ENCODE measurements around the gene PDZD4. TPM values are rescaled to one million over a fixed set of nuclear protein-coding genes. Genes with fewer than 3 reads are reported as not detected.

PDZD4 gene
- total and polyA plus RNA-seq, 9 of the 15 experiments (the other 6 are each of a cell fraction or from before 2014, with no cell fraction given) = 0.05 to 0.38 (median 0.07) TPM; not detected in 5

DNA sequence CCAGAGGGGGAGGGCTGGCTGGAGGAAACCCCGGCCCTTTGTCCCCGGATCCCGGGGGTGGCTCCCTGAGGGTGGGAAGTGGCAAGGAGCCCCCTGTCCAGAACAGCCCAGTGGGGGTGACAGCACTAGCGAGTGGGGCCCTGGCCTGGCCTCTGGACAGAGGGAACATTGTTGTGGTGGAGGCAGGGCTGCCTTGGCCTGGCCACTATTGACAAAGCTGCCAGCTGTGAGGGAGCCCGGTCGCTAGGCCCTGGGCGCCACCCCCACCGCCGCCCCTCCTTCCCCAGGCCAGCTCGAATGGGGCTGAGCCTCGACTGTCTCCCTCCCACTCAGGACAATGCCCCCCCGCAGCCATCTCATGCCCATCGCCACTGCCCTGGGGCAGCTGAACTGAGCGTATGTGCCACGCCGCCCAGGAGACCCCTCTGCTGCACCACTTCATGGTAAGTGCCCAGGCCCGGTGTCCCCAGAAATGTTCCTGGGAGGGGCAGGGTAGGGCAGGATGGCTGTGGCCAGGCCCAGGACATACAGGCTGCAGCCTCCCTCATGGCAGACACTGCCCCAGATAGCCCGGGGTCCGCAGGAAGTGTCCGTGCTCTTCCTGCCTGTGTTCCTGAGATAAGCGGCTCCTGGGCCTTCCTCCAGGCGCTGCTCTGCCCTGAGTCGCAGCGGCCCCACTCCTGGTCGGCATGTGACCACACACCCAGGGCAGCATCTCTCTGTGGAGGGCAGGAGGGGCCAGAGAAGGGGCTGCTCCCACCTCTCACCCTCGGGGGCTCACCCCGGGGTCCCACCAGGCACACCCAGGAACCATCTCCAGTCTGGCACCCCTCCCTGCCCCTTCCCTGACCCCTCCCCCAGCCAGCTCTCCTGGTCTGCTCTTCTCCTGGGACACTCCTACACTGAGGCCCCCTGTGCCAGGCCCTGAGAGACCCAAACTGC lies 64.9 kb downstream of the PDZD4 start (continued):
- TF ChIP-seq, protein P1, sequence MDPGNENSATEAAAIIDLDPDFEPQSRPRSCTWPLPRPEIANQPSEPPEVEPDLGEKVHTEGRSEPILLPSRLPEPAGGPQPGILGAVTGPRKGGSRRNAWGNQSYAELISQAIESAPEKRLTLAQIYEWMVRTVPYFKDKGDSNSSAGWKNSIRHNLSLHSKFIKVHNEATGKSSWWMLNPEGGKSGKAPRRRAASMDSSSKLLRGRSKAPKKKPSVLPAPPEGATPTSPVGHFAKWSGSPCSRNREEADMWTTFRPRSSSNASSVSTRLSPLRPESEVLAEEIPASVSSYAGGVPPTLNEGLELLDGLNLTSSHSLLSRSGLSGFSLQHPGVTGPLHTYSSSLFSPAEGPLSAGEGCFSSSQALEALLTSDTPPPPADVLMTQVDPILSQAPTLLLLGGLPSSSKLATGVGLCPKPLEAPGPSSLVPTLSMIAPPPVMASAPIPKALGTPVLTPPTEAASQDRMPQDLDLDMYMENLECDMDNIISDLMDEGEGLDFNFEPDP (CRISPR knock-in tag; IDR thresholded peaks at IDR 0.05) = no peak
- TF ChIP-seq TEAD1 (CRISPR knock-in tag; IDR thresholded peaks at IDR 0.05) (no peak), TCF3 (CRISPR knock-in tag; IDR thresholded peaks at IDR 0.05) (peak; percentile 94), CHCHD3 (CRISPR knock-in tag; IDR thresholded peaks at IDR 0.05) (no peak), PCBP1 (IDR thresholded peaks at IDR 0.05; ENCODE audit: low read depth, low read length, poor library complexity, severe bottlenecking) (no peak), ZBED1 (IDR thresholded peaks at IDR 0.05) (no peak), MTF1 (CRISPR knock-in tag; IDR thresholded peaks at IDR 0.05; ENCODE audit: borderline replicate concordance) (no peak), LCOR (CRISPR knock-in tag; IDR thresholded peaks at IDR 0.05) (no peak), ZNF830 (CRISPR knock-in tag; IDR thresholded peaks at IDR 0.05) (no peak), SPI1 (IDR thresholded peaks at IDR 0.05; ENCODE audit: borderline replicate concordance, low read depth, low read length) (no peak), TEAD4 (IDR thresholded peaks at IDR 0.05; ENCODE audit: low read length) (peak; percentile 85), TEAD4 (CRISPR knock-in tag; IDR thresholded peaks at IDR 0.05; ENCODE audit: borderline replicate concordance) (no peak), SMARCC2 (IDR thresholded peaks at IDR 0.05; ENCODE audit: low read depth) (peak; percentile 32; the same call in 1 of the 2 replicates), ZNF140 (CRISPR knock-in tag; IDR thresholded peaks at IDR 0.05) (no peak)
- TF ChIP-seq, protein P2, sequence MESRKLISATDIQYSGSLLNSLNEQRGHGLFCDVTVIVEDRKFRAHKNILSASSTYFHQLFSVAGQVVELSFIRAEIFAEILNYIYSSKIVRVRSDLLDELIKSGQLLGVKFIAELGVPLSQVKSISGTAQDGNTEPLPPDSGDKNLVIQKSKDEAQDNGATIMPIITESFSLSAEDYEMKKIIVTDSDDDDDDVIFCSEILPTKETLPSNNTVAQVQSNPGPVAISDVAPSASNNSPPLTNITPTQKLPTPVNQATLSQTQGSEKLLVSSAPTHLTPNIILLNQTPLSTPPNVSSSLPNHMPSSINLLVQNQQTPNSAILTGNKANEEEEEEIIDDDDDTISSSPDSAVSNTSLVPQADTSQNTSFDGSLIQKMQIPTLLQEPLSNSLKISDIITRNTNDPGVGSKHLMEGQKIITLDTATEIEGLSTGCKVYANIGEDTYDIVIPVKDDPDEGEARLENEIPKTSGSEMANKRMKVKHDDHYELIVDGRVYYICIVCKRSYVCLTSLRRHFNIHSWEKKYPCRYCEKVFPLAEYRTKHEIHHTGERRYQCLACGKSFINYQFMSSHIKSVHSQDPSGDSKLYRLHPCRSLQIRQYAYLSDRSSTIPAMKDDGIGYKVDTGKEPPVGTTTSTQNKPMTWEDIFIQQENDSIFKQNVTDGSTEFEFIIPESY (CRISPR knock-in tag; IDR thresholded peaks at IDR 0.05) = no peak
- TF ChIP-seq, protein P3, sequence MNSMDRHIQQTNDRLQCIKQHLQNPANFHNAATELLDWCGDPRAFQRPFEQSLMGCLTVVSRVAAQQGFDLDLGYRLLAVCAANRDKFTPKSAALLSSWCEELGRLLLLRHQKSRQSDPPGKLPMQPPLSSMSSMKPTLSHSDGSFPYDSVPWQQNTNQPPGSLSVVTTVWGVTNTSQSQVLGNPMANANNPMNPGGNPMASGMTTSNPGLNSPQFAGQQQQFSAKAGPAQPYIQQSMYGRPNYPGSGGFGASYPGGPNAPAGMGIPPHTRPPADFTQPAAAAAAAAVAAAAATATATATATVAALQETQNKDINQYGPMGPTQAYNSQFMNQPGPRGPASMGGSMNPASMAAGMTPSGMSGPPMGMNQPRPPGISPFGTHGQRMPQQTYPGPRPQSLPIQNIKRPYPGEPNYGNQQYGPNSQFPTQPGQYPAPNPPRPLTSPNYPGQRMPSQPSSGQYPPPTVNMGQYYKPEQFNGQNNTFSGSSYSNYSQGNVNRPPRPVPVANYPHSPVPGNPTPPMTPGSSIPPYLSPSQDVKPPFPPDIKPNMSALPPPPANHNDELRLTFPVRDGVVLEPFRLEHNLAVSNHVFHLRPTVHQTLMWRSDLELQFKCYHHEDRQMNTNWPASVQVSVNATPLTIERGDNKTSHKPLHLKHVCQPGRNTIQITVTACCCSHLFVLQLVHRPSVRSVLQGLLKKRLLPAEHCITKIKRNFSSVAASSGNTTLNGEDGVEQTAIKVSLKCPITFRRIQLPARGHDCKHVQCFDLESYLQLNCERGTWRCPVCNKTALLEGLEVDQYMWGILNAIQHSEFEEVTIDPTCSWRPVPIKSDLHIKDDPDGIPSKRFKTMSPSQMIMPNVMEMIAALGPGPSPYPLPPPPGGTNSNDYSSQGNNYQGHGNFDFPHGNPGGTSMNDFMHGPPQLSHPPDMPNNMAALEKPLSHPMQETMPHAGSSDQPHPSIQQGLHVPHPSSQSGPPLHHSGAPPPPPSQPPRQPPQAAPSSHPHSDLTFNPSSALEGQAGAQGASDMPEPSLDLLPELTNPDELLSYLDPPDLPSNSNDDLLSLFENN (IDR thresholded peaks at IDR 0.05; ENCODE audit: low read depth in 2 of 2, low read length in 2 of 2) = peak in 1 of 2 experiments; percentile 80; a peak in 2 of 4 replicates
- TF ChIP-seq, protein P4, sequence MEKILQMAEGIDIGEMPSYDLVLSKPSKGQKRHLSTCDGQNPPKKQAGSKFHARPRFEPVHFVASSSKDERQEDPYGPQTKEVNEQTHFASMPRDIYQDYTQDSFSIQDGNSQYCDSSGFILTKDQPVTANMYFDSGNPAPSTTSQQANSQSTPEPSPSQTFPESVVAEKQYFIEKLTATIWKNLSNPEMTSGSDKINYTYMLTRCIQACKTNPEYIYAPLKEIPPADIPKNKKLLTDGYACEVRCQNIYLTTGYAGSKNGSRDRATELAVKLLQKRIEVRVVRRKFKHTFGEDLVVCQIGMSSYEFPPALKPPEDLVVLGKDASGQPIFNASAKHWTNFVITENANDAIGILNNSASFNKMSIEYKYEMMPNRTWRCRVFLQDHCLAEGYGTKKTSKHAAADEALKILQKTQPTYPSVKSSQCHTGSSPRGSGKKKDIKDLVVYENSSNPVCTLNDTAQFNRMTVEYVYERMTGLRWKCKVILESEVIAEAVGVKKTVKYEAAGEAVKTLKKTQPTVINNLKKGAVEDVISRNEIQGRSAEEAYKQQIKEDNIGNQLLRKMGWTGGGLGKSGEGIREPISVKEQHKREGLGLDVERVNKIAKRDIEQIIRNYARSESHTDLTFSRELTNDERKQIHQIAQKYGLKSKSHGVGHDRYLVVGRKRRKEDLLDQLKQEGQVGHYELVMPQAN (IDR thresholded peaks at IDR 0.05; ENCODE audit: borderline replicate concordance) = no peak; the same call in 1 of the 2 replicates

Data from K562 (cell line).